NK-92 treated with Interleukin-12 subunit alpha and Interleukin-12 subunit beta, amount 100 ng/mL, for 24 hours (cell line): ENCODE results near the gene AMER3.
"Not testable (repeated sequence)": the region's sequence is repeated elsewhere in the genome, so short reads cannot be mapped to it uniquely, and the experiment has no call there.

ENCODE experiments used
- DNase-seq: peaks from one replicate; lab custom pipeline; 2025; lab: John Stamatoyannopoulos, UW

Gene AMER3, protein sequence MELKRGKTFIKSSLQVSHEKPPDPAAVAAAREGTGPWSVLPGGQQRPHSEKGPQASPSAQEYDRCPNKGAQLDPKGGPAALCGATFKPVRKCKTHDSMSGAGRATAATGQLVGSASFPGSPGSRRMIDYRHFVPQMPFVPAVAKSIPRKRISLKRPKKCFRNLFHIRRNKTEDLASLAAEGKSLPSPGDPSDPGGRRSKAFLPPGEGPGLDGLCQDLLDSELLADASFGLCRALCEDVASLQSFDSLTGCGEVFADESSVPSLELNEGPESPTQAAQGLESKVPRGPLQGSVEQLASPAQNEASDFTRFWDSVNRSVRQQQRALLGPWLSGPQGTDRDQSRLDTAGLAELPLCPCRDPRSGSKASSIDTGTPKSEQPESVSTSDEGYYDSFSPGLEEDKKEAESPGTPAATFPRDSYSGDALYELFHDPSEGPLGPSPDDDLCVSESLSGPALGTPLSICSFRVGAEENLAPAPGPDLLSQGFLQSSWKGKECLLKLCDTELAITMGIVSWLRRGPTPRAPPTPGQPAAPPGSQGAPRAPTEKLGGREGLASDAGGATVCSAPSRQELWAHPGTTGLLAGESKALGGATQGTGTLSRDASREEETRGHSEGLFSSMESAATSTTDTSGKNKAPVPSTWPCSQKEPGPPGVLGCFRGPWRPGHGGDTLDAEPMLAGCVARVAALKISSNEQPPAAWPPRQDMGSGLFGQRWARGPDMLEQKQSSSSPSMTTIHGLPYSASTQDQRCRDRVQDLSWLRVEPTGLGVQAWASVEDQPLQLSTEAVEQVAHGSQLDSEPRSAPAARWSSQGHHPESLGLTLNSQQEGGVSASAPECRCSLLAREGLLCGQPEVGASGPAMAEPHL

DNA sequence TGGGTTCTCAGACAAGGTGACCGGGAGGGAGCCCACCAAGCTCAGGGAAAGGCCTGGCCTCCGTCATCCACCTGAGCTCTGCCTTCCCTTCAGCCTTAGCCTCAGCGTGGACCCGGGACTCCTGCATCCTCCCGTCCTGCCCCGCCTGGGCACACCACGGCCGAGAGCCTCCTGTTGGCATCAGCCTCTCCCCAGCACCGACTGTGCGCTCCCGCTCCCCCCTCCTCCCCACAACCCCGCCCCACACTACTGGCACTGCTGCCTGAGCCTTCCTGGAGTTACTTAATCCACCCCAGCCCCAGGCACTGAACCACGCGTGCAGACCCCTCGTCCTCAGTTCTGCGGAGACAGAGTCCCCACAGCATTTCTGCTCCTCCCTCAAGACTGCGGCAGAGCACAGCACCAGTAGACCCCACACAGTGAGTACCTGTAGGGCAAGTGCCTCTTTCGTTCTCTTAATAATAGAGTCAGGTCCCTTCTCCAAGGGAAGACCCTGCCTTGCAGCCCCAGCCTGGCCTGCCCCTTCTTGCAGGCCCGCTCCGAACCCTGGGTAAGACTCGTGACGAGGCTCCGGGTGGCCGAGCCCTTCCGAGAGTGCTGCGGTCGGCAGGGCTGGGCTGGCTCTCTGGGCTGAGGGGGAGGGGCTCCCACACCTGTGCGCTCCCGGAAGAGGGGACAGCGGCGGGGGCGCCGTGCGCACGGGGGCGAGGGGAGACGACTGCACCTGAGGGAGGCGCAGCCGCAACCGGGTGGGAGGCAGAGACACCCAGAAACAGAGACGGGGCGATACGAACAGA is at the start of gene AMER3:
AMER3 (plus strand) TSS at position 285 of the 797 bp plus-strand sequence. CDS start 6,533 bp downstream, outside the sequence.
- DNase-seq: no peak

DNA sequence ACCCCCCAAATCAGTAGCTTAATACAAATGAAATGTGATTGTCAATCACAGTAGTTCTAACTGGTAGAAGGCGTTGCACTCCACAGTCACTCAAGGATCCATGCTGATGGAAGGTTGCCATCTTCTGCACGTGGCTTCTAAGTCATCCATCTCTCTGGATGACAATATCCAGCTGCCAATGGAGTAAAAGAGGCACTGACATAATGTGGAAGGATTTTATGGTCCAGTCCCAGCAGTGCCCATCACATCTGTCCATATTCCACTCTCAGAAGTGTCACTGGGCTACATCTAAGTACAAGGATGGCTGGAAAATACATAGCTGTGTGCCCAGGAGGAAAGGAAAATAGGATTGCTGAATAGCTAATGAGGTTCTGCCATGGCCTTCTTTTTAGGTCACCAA is 40.5 kb upstream of the AMER3 start:
- not testable (repeated sequence) for DNase-seq

GRCh38 chr2:130720036-130720435 is 35.3 kb upstream of the AMER3 start:
- DNase-seq: no peak

GRCh38 chr2:130720528-130720927 is 34.8 kb upstream of the AMER3 start:
- no peak for DNase-seq

- no peak for DNase-seq
Measured at GRCh38 chr2:130724455-130724854, 30.9 kb upstream of the AMER3 start.

DNA sequence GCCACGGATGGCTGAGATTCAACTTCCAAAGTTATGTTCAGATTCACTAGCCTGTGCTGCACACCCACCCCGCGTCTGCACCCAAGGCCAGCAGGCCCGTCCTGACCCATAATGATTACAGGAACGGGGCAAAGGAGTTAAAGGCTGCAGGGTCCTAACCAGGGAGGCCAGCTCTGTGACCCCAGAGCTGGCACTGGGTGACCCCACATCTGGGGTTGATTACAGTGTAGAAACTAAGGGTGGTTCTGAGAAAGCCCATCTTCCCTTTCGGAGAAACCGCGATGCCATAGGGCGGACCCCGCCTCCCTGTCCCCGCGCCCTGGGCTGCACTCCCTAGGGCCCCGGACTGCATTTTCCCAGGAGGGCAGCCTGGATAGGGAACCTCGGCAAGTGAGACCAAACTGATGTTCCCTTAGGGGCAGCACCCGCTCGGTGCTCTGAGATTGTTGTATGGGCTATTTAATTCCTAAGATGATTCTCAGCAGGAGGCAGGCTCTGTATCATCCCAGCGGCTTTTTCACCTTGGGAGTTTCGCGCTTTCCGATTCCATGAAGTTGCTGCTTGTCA is 28.6 kb upstream of the AMER3 start:
- DNase-seq: no peak

DNA sequence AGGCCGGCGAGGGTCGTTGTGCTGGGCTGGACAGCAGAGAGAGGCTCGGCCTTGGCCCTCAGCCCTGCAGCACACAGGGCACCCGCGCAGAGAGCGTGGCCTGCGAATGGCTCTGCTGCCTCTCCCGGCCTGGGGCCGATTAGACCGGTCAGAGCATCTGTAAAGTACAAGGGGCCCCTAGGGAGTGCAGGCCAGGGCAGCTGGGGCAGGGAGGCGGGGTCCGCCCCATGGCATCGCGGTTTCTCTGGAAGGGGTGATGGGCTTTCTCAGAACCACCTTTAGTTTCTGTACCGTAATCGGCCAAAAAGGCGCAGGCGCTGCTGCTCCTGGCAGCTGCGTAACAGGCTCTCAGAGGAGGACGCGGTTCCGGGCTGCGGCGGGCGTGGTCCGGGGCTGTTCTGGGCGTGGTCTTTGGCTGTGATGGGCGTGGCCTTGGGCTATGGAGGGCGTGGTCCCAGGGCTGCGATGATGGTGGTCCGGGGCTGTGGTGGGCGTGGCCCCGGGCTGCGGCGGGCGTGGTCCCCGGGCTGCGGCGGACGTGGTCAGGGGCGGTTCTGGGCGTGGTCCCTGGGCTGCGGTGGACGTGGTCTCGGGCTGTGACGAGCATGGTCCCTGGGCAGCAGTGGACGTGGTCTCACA is 27.9 kb upstream of the AMER3 start:
- DNase-seq: no peak

DNA sequence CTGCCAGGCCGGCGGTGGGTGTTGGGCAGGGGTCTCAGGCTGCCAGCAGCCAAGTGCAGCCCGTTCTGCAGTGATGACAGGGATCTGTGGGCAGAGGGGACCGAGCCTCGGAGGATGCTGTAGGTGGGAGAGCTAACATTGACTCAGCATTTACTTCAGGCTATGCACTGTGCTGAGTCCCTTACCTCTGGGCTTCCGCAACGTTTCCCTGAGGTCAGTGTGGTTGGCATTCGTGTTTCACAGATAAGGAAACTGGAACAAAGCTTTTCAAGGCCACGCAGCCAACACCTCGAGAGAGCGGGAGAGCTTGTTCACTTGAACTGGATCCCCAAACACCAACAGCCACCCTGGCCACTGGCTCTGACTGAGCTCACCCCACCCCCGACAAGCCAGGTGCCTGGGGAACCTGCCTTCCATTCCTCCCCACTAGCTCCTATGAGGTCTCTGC is 27.3 kb upstream of the AMER3 start:
- DNase-seq: no peak

GRCh38 chr2:130728549-130729316 is 26.6 kb upstream of the AMER3 start, which contains the start of gene GPR148:
GPR148 (plus strand) TSS chr2:130729070; CDS start chr2:130729152, 82 bp downstream.
- DNase-seq: no peak

DNA sequence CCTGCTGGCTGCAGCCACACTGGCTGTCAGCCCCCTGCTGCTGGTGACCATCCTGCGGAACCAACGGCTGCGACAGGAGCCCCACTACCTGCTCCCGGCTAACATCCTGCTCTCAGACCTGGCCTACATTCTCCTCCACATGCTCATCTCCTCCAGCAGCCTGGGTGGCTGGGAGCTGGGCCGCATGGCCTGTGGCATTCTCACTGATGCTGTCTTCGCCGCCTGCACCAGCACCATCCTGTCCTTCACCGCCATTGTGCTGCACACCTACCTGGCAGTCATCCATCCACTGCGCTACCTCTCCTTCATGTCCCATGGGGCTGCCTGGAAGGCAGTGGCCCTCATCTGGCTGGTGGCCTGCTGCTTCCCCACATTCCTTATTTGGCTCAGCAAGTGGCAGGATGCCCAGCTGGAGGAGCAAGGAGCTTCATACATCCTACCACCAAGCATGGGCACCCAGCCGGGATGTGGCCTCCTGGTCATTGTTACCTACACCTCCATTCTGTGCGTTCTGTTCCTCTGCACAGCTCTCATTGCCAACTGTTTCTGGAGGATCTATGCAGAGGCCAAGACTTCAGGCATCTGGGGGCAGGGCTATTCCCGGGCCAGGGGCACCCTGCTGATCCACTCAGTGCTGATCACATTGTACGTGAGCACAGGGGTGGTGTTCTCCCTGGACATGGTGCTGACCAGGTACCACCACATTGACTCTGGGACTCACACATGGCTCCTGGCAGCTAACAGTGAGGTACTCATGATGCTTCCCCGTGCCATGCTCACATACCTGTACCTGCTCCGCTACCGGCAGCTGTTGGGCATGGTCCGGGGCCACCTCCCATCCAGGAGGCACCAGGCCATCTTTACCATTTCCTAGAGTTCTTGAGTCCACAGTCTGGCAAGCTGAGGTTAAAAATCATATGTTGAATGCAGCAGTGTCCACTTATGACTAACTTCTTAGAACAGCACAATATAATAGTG is 25.7 kb upstream of the AMER3 start:
- no peak for DNase-seq

GRCh38 chr2:130732257-130732656 is 23.1 kb upstream of the AMER3 start:
- DNase-seq: not testable (repeated sequence)

DNA sequence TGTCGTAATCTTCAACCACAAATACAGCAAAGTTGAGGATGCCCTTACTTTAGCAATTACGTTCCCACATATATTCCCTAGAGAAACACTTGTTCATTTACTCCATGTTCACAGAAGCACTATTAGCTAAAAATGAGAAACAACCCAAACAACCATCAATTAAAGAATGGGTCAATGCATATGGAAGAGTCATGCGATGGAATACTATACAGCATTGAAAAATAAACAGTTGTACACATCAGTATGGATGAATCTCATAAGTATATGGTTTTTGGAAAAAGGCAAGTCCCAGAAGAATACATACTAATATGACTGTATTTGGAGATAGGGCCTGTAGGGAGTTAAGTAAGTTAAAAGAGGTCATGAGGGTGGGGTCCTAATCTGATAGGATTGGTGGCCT is 20.1 kb upstream of the AMER3 start:
- DNase-seq: no peak

DNA sequence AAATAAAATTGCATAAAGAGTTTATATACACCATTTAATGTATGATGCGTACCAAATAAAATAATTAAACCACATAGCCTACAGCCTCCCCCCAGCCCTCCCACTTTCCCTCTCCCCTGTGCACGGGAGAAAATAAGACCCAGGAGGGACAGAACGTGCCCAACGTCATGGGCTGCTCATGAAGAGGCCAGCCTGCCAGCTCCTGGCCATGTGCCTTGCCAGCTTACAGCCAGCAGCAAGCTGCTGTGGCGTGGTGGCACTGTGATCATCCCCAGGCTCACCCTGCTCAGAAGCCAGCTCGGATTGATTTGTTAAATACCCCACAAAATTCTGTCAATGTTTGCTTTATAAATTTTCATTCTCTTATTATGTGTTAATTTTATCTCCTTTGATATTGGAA is 18.9 kb upstream of the AMER3 start:
- DNase-seq: no peak

GRCh38 chr2:130737592-130737991 is 17.7 kb upstream of the AMER3 start:
- no peak for DNase-seq

GRCh38 chr2:130740671-130741070 is 14.7 kb upstream of the AMER3 start:
- no peak for DNase-seq

- DNase-seq: no peak
Measured at GRCh38 chr2:130743278-130743677, 12.1 kb upstream of the AMER3 start.

DNA sequence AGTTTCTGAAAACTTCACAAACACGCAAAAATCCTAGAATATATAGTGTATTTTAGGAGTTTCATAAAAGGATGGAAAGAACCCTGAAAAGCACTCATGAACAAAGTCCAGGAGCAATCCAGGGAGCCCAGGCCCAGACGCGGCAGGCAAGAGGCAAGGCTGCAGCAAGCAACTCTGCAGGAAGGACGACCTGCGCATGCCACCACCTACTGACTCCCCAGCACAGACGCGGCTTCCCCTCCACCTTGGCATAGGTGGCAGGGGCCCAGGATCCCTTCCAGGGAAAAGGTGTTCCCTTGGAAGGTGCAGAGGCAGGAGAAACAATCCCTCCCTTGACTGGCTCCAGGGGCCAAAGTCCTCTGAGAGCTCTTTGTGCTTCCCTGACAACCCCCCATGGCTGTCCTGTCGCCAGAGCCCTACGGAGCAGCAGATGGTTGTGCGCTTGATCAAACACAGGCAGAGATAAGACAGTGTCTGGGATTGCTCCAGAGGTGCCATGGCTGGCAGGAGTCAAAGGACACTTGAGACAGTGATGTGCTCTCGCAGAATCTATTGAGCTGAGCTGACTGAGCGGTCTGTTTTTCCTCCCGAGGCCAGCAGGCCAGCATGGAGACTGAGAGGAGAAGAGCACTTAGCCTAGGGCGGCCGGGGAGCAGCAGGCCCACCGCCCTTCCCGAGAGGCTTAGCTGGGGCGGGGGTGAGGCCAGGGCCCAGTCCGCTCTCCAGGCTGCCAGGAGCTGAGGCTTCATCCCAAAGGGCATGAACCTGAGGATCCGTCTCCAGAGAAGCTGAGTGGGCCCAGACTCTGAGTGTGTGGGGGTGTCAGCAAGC is 10.8 kb upstream of the AMER3 start:
- DNase-seq: no peak

- DNase-seq: no peak
Measured at GRCh38 chr2:130749078-130749477, 6.3 kb upstream of the AMER3 start.
